IPS-18c (cell line): ENCODE data around the gene CCDC38.

Experiments
- H3K4me3 ChIP-seq: 2 replicates; pipeline ENCODE4 v1.7.0; 2013; ENCODE audit warnings: low read depth, mild to moderate bottlenecking, low read length, moderate library complexity; ENCODE audit not compliant: insufficient read depth
- H3K9me3 ChIP-seq: one replicate; pipeline ENCODE4 v1.6.1; 2013; ENCODE audit warnings: mild to moderate bottlenecking, low read length, moderate library complexity; ENCODE audit not compliant: control insufficient read depth, insufficient read depth

Gene CCDC38

DNA sequence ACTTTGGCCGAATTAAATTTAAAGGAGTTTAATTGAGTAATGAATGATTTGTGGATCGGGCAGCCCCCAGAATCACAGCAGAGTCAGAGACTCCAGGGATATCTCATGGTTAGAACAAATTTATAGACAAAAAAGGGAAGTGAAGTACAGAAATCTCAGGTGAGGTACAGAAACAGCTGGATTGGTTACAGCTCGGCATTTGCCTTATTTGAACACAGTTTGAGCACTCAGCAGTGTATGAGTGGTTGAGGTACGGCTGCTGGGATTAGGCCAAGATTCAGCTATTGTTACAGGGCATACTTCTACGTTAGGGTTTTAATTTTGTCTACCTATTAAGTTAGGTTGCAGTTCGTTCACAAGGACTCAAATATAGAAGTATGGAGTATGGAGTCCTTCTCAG is 23.3 kb downstream of the CCDC38 start:
- no peak overlapping the region for H3K4me3 ChIP-seq

DNA sequence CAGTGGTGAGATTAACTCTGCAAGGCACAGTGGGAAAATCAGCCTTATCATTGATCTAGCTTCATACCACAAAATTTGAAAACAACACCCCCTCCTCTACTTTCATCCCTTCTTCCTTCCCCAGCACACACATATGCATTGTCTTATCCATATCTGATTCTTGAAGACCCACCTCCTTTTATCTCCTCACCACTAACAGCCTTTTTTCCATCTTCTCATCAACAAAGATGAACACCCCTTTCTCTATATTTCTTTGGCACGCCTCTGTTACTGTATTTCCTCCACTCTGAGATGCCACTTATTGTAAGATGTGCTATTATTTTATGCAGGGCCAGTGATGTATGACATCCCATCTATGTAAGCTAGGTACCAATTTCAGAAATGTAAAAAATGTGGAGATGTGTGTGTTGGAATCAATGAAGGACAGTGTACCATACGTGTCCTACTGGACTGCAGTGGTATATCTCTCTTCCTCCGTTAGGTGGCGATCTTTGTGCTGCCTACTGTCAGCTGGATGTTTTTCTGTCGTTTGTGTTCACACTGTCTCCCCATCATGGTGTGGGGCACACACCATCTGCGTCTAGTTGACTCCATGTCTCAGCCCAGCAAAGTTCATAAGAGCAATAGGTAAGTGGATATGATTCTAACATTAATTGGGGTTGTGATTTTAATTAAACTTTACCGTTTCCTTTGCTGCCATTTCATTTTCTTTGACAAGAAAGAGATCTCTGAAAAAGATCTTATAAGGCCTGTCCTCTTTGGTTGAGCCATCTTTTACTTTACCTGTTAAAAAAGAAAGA is 24.0 kb downstream of the CCDC38 start:
- no peaks in the 10 kb centered on the region for H3K9me3 ChIP-seq
- H3K4me3 ChIP-seq = no peak overlapping the region

More for the DNA sequence above, 23.3 kb downstream of the CCDC38 start:
- no peaks in the 10 kb centered on the region for H3K9me3 ChIP-seq

- no peaks in the 10 kb centered on the region for H3K9me3 ChIP-seq
- H3K4me3 ChIP-seq = no peak overlapping the region
Measured at GRCh38 chr12:95909871-95910270, 32.5 kb downstream of the CCDC38 start.

- no peaks in the 10 kb centered on the region for H3K9me3 ChIP-seq
- no peak overlapping the region for H3K4me3 ChIP-seq
Measured at GRCh38 chr12:95908573-95908972, 33.8 kb downstream of the CCDC38 start.

DNA sequence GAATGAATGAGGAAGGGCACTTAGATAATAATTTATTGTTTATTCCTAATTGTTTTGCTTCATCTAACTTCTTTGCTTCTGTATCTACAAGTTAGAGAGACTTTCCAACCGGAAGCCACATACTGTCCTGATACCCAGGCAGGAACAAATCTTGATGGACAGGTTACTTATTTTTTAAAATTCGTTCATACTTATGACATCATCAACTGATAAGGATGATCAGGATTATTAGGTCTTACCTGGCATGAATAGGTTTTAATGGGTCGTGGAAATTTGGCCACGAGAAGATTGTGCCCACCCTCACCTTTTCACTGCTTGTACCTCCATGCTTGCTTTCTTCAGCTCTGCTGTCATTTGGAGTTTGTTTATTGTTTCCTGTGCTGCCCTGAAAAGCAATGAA is 44.3 kb downstream of the CCDC38 start:
- H3K9me3 ChIP-seq = no peaks in the 10 kb centered on the region
- H3K4me3 ChIP-seq = no peak overlapping the region

- Histone ChIP-seq H3K9me3 (no peaks in the 10 kb centered on the region), H3K4me3 (no peak overlapping the region)
Measured at GRCh38 chr12:95896846-95897245, 45.6 kb downstream of the CCDC38 start.

- Histone ChIP-seq H3K4me3 (no peak overlapping the region), H3K9me3 (no peaks in the 10 kb centered on the region)
Measured at GRCh38 chr12:95890958-95891357, 51.5 kb downstream of the CCDC38 start.

- Histone ChIP-seq H3K4me3 (no peak overlapping the region), H3K9me3 (peaks cover 2% of the 10 kb centered on the region)
Measured at GRCh38 chr12:95887311-95887710, 55.1 kb downstream of the CCDC38 start.

DNA sequence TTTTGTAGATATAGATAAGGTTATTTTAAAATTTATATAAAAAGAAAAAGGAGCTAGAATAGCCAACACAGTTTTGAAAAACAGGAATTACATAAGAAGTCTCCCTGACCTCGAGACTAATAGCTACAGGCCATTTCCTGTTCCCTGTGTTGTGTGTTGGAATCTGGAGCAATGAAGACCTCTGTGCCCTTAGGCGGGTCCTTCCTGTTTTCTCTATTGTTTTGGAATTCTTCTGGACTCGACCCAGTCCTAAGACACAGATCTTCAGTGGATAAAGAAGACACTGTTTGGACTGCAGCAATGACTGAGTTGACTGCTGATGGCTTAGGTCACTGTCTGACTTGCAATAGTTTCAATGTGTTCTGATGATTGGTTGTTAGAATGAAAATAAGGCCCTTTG is 57.4 kb downstream of the CCDC38 start:
- Histone ChIP-seq H3K9me3 (peaks cover 2% of the 10 kb centered on the region), H3K4me3 (no peak overlapping the region)

DNA sequence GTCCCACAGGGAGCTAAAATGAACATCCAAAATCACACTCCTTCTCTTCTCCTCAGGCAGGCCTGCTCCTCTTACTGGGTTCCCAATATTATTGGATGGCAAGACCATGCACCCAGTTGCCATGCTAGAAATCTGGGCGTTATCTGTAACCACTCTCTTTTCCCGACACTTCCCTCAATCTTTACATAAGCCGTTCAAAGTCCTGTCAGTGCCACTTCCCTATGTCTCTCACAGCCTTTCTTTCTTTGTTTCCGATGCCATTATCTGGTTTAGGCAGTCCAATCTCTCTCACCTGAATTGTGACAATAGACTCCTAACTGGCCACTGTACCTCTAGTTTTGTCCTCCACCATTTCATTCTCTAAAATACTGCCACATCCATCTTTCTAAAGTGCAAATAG is 59.5 kb downstream of the CCDC38 start:
- no peak overlapping the region for H3K4me3 ChIP-seq

GRCh38 chr12:95882080-95882479 is 60.3 kb downstream of the CCDC38 start:
- no peak overlapping the region for H3K4me3 ChIP-seq
- H3K9me3 ChIP-seq = peaks cover 2% of the 10 kb centered on the region

More for the DNA sequence above, 59.5 kb downstream of the CCDC38 start:
- H3K9me3 ChIP-seq = peaks cover 2% of the 10 kb centered on the region

DNA sequence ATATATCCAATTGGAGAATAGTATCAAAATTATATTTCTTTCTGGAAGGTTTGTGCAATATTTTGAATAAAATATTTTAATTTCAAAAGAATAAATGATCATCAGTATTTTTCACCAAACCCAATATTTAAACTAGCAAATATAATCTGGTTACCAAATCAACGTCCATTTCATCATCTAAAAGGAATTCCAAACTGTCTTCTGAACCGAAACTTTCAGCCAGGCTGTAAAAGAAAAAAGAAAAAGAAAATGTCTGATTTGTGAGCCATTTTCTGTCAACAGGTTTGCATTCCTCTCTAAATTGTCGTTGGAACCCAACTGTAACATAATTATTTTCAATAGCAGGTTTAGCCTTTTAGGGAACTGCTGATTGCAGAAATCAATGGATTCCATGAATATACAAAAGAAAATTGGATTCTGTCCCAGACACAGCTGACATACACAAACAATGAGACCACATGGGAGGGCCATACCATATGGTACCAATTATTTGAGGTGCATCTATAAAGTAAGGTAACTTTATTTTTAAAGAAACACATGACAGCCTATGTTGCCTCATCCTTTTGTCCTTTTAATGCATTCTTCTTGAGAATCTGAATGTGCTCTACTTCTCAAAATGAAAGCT is 61.0 kb downstream of the CCDC38 start:
- H3K9me3 ChIP-seq = peaks cover 2% of the 10 kb centered on the region
- H3K4me3 ChIP-seq = no peak overlapping the region

DNA sequence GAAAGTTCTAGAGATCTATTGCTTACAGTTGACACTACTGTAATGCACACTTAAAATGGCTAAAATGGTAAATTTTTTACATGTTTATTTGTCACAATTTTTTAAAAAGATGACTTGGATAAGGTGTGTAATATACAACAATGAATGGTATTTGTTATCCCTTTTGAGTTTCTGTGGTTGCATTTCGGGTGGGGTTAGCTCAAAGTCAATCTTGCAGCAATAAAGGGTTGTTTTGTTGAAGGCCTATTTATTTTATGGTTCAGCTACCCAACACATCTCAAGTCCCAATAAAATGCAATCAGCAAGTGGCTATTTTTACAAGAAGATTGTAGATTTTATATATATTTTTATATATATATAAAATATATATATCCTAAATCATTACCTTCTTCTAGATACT is 61.5 kb downstream of the CCDC38 start:
- H3K4me3 ChIP-seq = no peak overlapping the region
- H3K9me3 ChIP-seq = peaks cover 2% of the 10 kb centered on the region

DNA sequence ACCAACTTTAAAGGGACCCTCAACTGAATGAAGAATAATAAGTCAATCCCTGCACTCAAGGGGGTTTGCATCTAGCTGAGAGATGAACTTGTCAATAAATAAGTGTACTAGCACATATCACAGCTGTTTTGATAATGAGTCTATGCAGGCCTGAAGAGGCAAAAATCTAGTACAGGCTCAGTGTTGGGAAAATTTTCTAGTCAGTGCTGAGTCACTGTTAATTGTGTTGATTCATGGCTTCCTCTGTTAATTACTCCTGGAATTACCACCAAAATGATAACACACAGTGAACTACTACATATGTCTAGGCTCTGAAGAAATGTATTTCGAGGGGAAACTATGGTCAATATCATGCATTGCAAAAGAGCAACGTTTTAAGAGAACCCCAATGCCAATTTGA is 64.8 kb downstream of the CCDC38 start:
- H3K9me3 ChIP-seq = peaks cover 2% of the 10 kb centered on the region
- H3K4me3 ChIP-seq = no peak overlapping the region

- Histone ChIP-seq H3K4me3 (no peak overlapping the region), H3K9me3 (no peaks in the 10 kb centered on the region)
Measured at GRCh38 chr12:95874452-95874851, 68.0 kb downstream of the CCDC38 start.

DNA sequence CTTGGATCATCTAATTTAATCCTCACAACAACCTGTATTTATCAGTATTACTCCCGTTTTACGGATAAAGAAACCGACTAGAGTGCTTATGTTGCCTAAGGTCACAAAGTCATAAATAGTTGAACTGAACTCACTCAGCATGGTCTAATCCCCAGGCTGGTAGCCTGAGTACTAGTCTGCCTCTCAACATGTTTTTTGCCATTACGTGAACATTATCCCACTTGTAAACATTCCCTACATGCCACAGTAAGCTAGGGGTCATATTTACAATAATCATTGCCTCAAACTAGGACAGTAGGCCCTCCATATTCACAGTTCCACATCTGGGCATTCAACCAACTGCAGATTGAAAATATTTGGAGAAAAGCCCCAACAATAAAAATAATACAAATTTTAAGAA is 71.5 kb downstream of the CCDC38 start:
- Histone ChIP-seq H3K4me3 (no peak overlapping the region), H3K9me3 (no peaks in the 10 kb centered on the region)

DNA sequence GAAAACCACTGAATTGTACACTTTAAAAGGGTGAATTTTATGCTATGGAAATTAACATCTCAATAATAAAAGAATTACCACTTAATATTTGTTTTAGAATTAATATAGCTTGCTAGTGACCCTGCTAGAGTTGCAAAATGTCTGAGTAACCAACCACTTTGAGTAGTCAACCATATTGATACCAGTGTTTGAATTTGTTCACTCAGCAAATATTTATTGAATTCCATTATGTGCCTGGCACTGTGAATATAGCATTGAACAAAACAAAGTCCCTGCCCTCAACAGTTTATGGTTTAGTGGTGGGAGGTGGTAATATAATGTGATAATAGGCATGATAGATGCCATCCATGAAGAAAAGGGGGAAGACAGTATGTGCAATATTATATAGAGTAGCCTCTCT is 79.1 kb downstream of the CCDC38 start:
- H3K4me3 ChIP-seq = no peak overlapping the region
- H3K9me3 ChIP-seq = no peaks in the 10 kb centered on the region

DNA sequence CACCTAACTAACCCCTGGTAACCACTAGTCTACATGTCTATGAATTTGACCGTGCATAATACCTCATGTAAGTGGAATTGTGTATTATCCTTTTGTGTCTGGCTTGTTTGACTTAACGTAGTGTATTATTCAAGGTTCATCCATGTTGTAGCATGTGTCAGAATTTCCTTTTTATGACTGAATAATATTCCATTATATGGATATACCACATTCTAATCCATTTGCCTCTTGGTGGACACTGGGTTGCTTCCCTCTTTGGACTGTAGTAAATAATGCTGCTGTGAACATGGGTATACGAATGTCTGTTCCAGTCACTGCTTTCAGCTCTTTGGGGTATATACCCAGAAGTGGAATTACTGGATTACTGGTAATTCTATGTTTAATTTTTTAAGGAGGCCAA is 80.4 kb downstream of the CCDC38 start:
- Histone ChIP-seq H3K9me3 (no peaks in the 10 kb centered on the region), H3K4me3 (no peak overlapping the region)
